ENCODE results near the gene MRLN.

DNA sequence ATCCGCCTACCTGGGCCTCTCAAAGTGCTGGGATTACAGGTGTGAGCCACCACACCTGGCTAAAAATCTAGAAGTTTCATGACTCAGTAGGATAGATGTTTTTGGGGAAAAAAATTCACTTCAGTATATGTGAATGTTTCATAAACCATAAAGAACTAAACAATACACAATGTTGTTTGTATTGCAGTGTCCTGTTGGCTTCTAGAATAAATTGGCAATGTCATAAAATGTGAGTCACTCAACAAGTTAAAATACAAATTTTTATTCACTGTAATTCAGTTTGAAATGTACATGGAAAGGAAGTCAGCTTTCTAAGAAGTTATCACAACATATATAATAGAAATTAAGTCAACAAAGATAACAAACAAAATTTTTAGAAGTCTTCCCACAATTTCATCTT is 16.5 kb downstream of the MRLN start:
- TF ChIP-seq, protein P1, sequence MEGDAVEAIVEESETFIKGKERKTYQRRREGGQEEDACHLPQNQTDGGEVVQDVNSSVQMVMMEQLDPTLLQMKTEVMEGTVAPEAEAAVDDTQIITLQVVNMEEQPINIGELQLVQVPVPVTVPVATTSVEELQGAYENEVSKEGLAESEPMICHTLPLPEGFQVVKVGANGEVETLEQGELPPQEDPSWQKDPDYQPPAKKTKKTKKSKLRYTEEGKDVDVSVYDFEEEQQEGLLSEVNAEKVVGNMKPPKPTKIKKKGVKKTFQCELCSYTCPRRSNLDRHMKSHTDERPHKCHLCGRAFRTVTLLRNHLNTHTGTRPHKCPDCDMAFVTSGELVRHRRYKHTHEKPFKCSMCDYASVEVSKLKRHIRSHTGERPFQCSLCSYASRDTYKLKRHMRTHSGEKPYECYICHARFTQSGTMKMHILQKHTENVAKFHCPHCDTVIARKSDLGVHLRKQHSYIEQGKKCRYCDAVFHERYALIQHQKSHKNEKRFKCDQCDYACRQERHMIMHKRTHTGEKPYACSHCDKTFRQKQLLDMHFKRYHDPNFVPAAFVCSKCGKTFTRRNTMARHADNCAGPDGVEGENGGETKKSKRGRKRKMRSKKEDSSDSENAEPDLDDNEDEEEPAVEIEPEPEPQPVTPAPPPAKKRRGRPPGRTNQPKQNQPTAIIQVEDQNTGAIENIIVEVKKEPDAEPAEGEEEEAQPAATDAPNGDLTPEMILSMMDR (IDR thresholded peaks at IDR 0.05) = no peak
- TF ChIP-seq POLR2A (IDR thresholded peaks at IDR 0.05) = no peak

All from esophagus squamous epithelium (tissue), 4 donors.